ENCODE results near the gene NXT1.

- no peak for TF ChIP-seq CTCF (IDR thresholded peaks at IDR 0.05)
- no peak for TF ChIP-seq POLR2A (IDR thresholded peaks at IDR 0.05)
Measured at GRCh38 chr20:23314699-23315098, 35.9 kb upstream of the NXT1 start.
